ENCODE data around the gene PARVG.

GRCh38 chr22:44160421-44160820 is 20.3 kb upstream of the PARVG start:
- TF ChIP-seq CBFB (CRISPR knock-in tag; IDR thresholded peaks at IDR 0.05) (no peak), ZNF292 (CRISPR knock-in tag; IDR thresholded peaks at IDR 0.05; ENCODE audit: borderline replicate concordance, low read depth) (no peak), POLR2A (IDR thresholded peaks at IDR 0.05; ENCODE audit: insufficient read depth in 1 of 2, low read depth in 2 of 2, low read length in 2 of 2) (no peak), PRDM15 (CRISPR knock-in tag; IDR thresholded peaks at IDR 0.05) (no peak), SNRNP70 (IDR thresholded peaks at IDR 0.05; ENCODE audit: low read depth, low read length) (no peak), MZF1 (CRISPR knock-in tag; IDR thresholded peaks at IDR 0.05; ENCODE audit: borderline replicate concordance) (no peak), ZNF414 (CRISPR knock-in tag; IDR thresholded peaks at IDR 0.05) (no peak)
